GM12878 (cell line): ENCODE results near the gene S100A14. TPM values are rescaled to one million over a fixed set of nuclear protein-coding genes. Genes with fewer than 3 reads are reported as not detected.

Source experiments
- BACH1 ChIP-seq: fragments of 450-650 bp; IDR thresholded peaks from 2 replicates; pipeline ENCODE4 v1.6.1; 2017; ENCODE audit warnings: mild to moderate bottlenecking, borderline replicate concordance
- CBFB ChIP-seq: IDR thresholded peaks from 2 replicates; pipeline ENCODE4 v1.6.1; 2016; ENCODE audit warnings: antibody characterized with exemption, low read depth
- EGR1 ChIP-seq, 2 experiments: IDR thresholded peaks; 1 replicate in 1 of 2; 2 replicates in 1 of 2; pipeline ENCODE4 v1.6.1; 2011 to 2012; ENCODE audit warnings: low read depth in 2 of 2, low read length in 2 of 2, borderline replicate concordance in 1 of 2, mild to moderate bottlenecking in 1 of 2, moderate library complexity in 1 of 2
- FOXM1 ChIP-seq: IDR thresholded peaks from 2 replicates; pipeline ENCODE4 v1.6.1; 2012; ENCODE audit warnings: low read depth, mild to moderate bottlenecking, inconsistent platforms, low read length, moderate library complexity
- HDAC2 ChIP-seq: fragments of 200-600 bp; sonication (generic); IDR thresholded peaks from 2 replicates; pipeline ENCODE4 v1.6.1; 2017
- HDGF ChIP-seq: fragments of 450-650 bp; IDR thresholded peaks from 2 replicates; pipeline ENCODE4 v1.6.1; 2016; ENCODE audit warnings: antibody characterized with exemption
- JUNB ChIP-seq: IDR thresholded peaks from 2 replicates; pipeline ENCODE4 v1.6.1; 2016; ENCODE audit warnings: antibody characterized with exemption, mild to moderate bottlenecking
- LARP7 ChIP-seq: fragments of 450-650 bp; IDR thresholded peaks from 2 replicates; pipeline ENCODE4 v1.6.1; 2017; ENCODE audit warnings: mild to moderate bottlenecking
- MTA2 ChIP-seq: fragments of 450-650 bp; IDR thresholded peaks from 2 replicates; pipeline ENCODE4 v1.6.1; 2016; ENCODE audit warnings: low read depth, mild to moderate bottlenecking, moderate library complexity
- MXI1 ChIP-seq: fragments of 150-350 bp; IDR thresholded peaks from 2 replicates; pipeline ENCODE4 v1.6.1; 2011; ENCODE audit warnings: low read depth, mild to moderate bottlenecking, inconsistent platforms, low read length, improper control_type of control experiment
- NRF1 ChIP-seq: conservative IDR thresholded peaks from 2 replicates; pipeline ENCODE4 v1.6.1; 2011; ENCODE audit warnings: mild to moderate bottlenecking, low read depth, low read length, improper control_type of control experiment
- RBBP5 ChIP-seq: fragments of 200-600 bp; sonication (generic); conservative IDR thresholded peaks from 2 replicates; pipeline ENCODE4 v1.6.1; 2016
- SMARCA5 ChIP-seq: fragments of 450-650 bp; IDR thresholded peaks from 2 replicates; pipeline ENCODE4 v1.6.1; 2017; ENCODE audit warnings: mild to moderate bottlenecking
- SPI1 ChIP-seq: IDR thresholded peaks from 2 replicates; pipeline ENCODE4 v1.6.1; 2011; ENCODE audit warnings: low read depth, mild to moderate bottlenecking, low read length, moderate library complexity, borderline replicate concordance; ENCODE audit not compliant: insufficient read depth
- SUZ12 ChIP-seq: fragments of 200-600 bp; sonication (generic); IDR thresholded peaks from one replicate; pipeline ENCODE4 v1.6.1; 2018; ENCODE audit warnings: antibody characterized with exemption, mild to moderate bottlenecking; ENCODE audit not compliant: unreplicated experiment
- ZNF622 ChIP-seq: fragments of 450-650 bp; IDR thresholded peaks from 2 replicates; pipeline ENCODE4 v1.6.1; 2017; ENCODE audit warnings: mild to moderate bottlenecking, inconsistent platforms
- polyA plus RNA-seq, 11 experiments: library from polyadenylated mRNA; depleted of rRNA in 4 of 11; unstranded in 6 of 11; stranded (reverse) in 5 of 11; fragments of >200 nt; fragmentation: Nextera tagmentation in 4 of 11; fragmentation: Illumina TruSeq in 1 of 11; extraction: Ambion mirVana in 4 of 11; extraction: Trizol in 1 of 11; gene quantifications; 1 replicate in 1 of 11; 2 replicates in 10 of 11; pipeline versions ENCODE4 v1.2.1 to v1.2.3, GENCODE V29; 2011 to 2016; ENCODE audit warnings: inconsistent platforms in 2 of 11, missing spikeins in 2 of 11, low read depth in 1 of 11
- total RNA-seq, 4 experiments: library from RNA; depleted of rRNA in 3 of 4; stranded (reverse); fragments of >200 nt in 3 of 4; fragmentation: Illumina TruSeq in 1 of 4; extraction: Trizol in 1 of 4; gene quantifications; 2 replicates each; pipeline versions ENCODE4 v1.2.1 to v1.2.3, GENCODE V29; 2013 to 2021
- TF ChIP-seq, protein P1 (sequence below): IDR thresholded peaks from 2 replicates; pipeline ENCODE4 v1.6.1; 2012; ENCODE audit warnings: low read length, inconsistent platforms
- TF ChIP-seq, protein P2 (sequence below): IDR thresholded peaks from 2 replicates; pipeline ENCODE4 v1.6.1; 2011; ENCODE audit warnings: mild to moderate bottlenecking, low read depth, low read length, moderate library complexity; ENCODE audit not compliant: insufficient replicate concordance
- TF ChIP-seq, protein P3 (sequence below): IDR thresholded peaks from 2 replicates; pipeline ENCODE4 v1.6.1; 2012; ENCODE audit warnings: low read depth, low read length, improper control_type of control experiment
- TF ChIP-seq, protein P4 (sequence below): IDR thresholded peaks from 2 replicates; pipeline ENCODE4 v1.6.1; 2012; ENCODE audit warnings: improper control_type of control experiment, low read depth, low read length; ENCODE audit not compliant: insufficient replicate concordance
- TF ChIP-seq, protein P5 (sequence below): IDR thresholded peaks from 2 replicates; pipeline ENCODE4 v1.6.1; 2012; ENCODE audit warnings: low read depth, low read length, improper control_type of control experiment

The S100A14 gene
- total and polyA plus RNA-seq, 10 of the 15 experiments (the other 5 are each of a cell fraction or from before 2014, with no cell fraction given), result 0.20 to 0.77 (median 0.45) TPM; not detected in 4

DNA sequence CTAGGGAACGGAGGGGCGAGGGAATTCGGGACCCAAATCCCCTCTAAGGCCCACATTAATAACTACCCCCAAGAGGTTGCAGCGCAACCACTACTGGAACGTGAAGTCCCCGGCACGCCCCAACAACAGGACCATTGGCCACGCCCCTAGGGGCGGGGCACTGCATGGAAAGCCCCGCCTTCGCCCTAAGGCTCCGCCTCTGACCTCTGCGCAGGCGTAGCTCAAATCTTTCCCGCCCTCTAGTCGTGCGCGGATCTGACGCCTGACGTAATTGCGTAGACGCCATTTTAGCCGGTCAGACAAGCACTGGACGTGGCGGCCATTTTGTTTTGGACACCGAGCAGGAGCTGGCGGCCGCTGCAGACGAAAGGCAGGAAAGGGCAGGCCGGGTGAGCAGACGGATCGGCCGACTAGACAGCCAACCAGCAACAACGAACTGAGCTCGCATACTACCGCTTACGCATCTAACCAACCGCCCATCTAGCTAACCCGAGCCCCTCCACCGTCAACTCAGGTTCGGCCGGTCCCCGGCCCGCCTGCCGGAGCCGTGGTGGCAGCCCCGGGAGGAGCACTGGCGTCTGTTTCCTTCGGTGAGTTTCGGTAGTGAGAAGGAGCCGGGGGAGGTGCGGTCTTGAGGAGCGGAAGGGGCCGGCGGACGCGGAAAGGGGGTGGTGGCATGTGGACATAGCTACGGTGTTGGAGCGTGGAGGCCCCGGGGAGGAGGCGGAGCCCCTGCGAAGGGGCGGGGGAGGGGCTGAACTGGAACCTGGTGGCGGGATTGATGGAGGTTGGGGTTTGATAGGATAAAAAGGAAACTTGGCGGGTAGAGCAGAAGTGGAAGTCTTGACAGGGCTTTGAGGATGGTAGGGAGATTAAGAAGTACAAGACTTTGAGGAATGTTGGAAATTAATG is 17.9 kb upstream of the S100A14 start, which contains the start of gene CHTOP (continued):
- TF ChIP-seq SUZ12 (no peak), SPI1 (0 out of 2 replicates have a peak, but pooled peaks have one; percentile 25), SMARCA5 (peak; percentile 100), HDAC2 (no peak), HDGF (peak; percentile 72), NRF1 (peak; percentile 97), CBFB (peak; percentile 66; the same call in 1 of the 2 replicates), BACH1 (peak; percentile 80), MXI1 (peak; percentile 20; the same call in 1 of the 2 replicates), ZNF622 (no peak), FOXM1 (no peak), LARP7 (peak; percentile 97), JUNB (no peak), RBBP5 (no peak), MTA2 (no peak), EGR1 (IDR thresholded peaks at IDR 0.05; ENCODE audit: borderline replicate concordance in 1 of 2, low read depth in 2 of 2, low read length in 2 of 2) (peak; percentile 52 to 92; a peak in 2 of 3 replicates)
- TF ChIP-seq, protein P1, sequence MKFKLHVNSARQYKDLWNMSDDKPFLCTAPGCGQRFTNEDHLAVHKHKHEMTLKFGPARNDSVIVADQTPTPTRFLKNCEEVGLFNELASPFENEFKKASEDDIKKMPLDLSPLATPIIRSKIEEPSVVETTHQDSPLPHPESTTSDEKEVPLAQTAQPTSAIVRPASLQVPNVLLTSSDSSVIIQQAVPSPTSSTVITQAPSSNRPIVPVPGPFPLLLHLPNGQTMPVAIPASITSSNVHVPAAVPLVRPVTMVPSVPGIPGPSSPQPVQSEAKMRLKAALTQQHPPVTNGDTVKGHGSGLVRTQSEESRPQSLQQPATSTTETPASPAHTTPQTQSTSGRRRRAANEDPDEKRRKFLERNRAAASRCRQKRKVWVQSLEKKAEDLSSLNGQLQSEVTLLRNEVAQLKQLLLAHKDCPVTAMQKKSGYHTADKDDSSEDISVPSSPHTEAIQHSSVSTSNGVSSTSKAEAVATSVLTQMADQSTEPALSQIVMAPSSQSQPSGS, result peak; percentile 85
- TF ChIP-seq, protein P2, sequence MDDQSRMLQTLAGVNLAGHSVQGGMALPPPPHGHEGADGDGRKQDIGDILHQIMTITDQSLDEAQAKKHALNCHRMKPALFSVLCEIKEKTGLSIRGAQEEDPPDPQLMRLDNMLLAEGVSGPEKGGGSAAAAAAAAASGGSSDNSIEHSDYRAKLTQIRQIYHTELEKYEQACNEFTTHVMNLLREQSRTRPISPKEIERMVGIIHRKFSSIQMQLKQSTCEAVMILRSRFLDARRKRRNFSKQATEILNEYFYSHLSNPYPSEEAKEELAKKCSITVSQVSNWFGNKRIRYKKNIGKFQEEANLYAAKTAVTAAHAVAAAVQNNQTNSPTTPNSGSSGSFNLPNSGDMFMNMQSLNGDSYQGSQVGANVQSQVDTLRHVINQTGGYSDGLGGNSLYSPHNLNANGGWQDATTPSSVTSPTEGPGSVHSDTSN, result peak; percentile 41
- TF ChIP-seq, protein P3, sequence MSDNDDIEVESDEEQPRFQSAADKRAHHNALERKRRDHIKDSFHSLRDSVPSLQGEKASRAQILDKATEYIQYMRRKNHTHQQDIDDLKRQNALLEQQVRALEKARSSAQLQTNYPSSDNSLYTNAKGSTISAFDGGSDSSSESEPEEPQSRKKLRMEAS, result peak; percentile 79
- TF ChIP-seq, protein P4, sequence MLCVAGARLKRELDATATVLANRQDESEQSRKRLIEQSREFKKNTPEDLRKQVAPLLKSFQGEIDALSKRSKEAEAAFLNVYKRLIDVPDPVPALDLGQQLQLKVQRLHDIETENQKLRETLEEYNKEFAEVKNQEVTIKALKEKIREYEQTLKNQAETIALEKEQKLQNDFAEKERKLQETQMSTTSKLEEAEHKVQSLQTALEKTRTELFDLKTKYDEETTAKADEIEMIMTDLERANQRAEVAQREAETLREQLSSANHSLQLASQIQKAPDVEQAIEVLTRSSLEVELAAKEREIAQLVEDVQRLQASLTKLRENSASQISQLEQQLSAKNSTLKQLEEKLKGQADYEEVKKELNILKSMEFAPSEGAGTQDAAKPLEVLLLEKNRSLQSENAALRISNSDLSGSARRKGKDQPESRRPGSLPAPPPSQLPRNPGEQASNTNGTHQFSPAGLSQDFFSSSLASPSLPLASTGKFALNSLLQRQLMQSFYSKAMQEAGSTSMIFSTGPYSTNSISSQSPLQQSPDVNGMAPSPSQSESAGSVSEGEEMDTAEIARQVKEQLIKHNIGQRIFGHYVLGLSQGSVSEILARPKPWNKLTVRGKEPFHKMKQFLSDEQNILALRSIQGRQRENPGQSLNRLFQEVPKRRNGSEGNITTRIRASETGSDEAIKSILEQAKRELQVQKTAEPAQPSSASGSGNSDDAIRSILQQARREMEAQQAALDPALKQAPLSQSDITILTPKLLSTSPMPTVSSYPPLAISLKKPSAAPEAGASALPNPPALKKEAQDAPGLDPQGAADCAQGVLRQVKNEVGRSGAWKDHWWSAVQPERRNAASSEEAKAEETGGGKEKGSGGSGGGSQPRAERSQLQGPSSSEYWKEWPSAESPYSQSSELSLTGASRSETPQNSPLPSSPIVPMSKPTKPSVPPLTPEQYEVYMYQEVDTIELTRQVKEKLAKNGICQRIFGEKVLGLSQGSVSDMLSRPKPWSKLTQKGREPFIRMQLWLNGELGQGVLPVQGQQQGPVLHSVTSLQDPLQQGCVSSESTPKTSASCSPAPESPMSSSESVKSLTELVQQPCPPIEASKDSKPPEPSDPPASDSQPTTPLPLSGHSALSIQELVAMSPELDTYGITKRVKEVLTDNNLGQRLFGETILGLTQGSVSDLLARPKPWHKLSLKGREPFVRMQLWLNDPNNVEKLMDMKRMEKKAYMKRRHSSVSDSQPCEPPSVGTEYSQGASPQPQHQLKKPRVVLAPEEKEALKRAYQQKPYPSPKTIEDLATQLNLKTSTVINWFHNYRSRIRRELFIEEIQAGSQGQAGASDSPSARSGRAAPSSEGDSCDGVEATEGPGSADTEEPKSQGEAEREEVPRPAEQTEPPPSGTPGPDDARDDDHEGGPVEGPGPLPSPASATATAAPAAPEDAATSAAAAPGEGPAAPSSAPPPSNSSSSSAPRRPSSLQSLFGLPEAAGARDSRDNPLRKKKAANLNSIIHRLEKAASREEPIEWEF, result no peak
- TF ChIP-seq, protein P5, sequence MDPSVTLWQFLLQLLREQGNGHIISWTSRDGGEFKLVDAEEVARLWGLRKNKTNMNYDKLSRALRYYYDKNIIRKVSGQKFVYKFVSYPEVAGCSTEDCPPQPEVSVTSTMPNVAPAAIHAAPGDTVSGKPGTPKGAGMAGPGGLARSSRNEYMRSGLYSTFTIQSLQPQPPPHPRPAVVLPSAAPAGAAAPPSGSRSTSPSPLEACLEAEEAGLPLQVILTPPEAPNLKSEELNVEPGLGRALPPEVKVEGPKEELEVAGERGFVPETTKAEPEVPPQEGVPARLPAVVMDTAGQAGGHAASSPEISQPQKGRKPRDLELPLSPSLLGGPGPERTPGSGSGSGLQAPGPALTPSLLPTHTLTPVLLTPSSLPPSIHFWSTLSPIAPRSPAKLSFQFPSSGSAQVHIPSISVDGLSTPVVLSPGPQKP, result peak; percentile 58; the same call in 1 of the 2 replicates
